Liver (tissue), 9 donors: ENCODE measurements around the gene NFIA. TPM values are rescaled to one million over a fixed set of nuclear protein-coding genes. Genes with fewer than 3 reads are reported as not detected.

Source experiments
- DNase-seq: peaks from one replicate; pipeline ENCODE4 v3.0.0-alpha.2; 2017; ENCODE audit warnings: low spot score
- H3K27ac ChIP-seq, 2 donors: one replicate each; pipeline ENCODE4 v1.7.0; 2013; ENCODE audit warnings: inconsistent platforms in 2 of 2, low read length in 2 of 2, control low read depth in 1 of 2, low read depth in 1 of 2, mild to moderate bottlenecking in 1 of 2
- H3K27me3 ChIP-seq, 4 donors: one replicate each; pipeline versions ENCODE4 v1.6.1 to v1.7.0; 2013; ENCODE audit warnings: low read length in 3 of 4, inconsistent platforms in 1 of 4, mild to moderate bottlenecking in 1 of 4, moderate library complexity in 1 of 4; ENCODE audit not compliant: control insufficient read depth in 4 of 4, insufficient read depth in 4 of 4
- H3K36me3 ChIP-seq, 4 donors: one replicate each; pipeline versions ENCODE4 v1.6.1 to v1.7.0; 2013; ENCODE audit warnings: low read length in 3 of 4, mild to moderate bottlenecking in 3 of 4, low read depth in 1 of 4, moderate library complexity in 1 of 4; ENCODE audit not compliant: control insufficient read depth in 4 of 4, insufficient read depth in 3 of 4
- H3K4me1 ChIP-seq, 4 donors: one replicate each; pipeline versions ENCODE4 v1.6.1 to v1.7.0; 2013; ENCODE audit warnings: low read length in 3 of 4, mild to moderate bottlenecking in 3 of 4, moderate library complexity in 1 of 4; ENCODE audit not compliant: control insufficient read depth in 4 of 4, insufficient read depth in 4 of 4
- H3K4me3 ChIP-seq, 3 donors: one replicate each; pipeline versions ENCODE4 v1.6.1 to v1.7.0; 2013; ENCODE audit warnings: low read length in 3 of 3, control low read depth in 1 of 3, low read depth in 1 of 3, mild to moderate bottlenecking in 1 of 3
- H3K9ac ChIP-seq, 2 donors: one replicate each; pipeline ENCODE4 v1.7.0; 2013; ENCODE audit warnings: low read length in 2 of 2, mild to moderate bottlenecking in 2 of 2, moderate library complexity in 2 of 2, control low read depth in 1 of 2, low read depth in 1 of 2
- H3K9me3 ChIP-seq, 4 donors: one replicate each; pipeline versions ENCODE4 v1.6.1 to v1.7.0; 2013; ENCODE audit warnings: low read length in 3 of 4; ENCODE audit not compliant: control insufficient read depth in 4 of 4
- ATF3 ChIP-seq: IDR thresholded peaks from 2 replicates; pipeline ENCODE4 v1.6.1; 2016; ENCODE audit warnings: antibody characterized with exemption
- CTCF ChIP-seq: fragments of 150-350 bp; IDR thresholded peaks from 2 replicates; pipeline ENCODE4 v1.5.1; 2017; ENCODE audit warnings: improper control_type of control experiment, low read depth, low read length; ENCODE audit not compliant: missing input control
- EGR1 ChIP-seq, 2 donors: IDR thresholded peaks; 2 replicates each; pipeline ENCODE4 v1.6.1; 2016 to 2018; ENCODE audit warnings: antibody characterized with exemption in 2 of 2, low read depth in 2 of 2
- FOXA1 ChIP-seq: IDR thresholded peaks from 2 replicates; pipeline ENCODE4 v1.6.1; 2016; ENCODE audit warnings: antibody characterized with exemption
- FOXA2 ChIP-seq: IDR thresholded peaks from 2 replicates; pipeline ENCODE4 v1.6.1; 2016; ENCODE audit warnings: antibody characterized with exemption
- GABPA ChIP-seq, 2 donors: IDR thresholded peaks in 1 of 2; conservative IDR thresholded peaks in 1 of 2; 2 replicates each; pipeline ENCODE4 v1.6.1; 2016; ENCODE audit warnings: antibody characterized with exemption in 2 of 2, mild to moderate bottlenecking in 1 of 2, moderate library complexity in 1 of 2
- HNF4A ChIP-seq, 2 donors: conservative IDR thresholded peaks; 2 replicates each; pipeline ENCODE4 v1.6.1; 2016; ENCODE audit warnings: antibody characterized with exemption in 2 of 2, mild to moderate bottlenecking in 2 of 2
- HNF4G ChIP-seq: IDR thresholded peaks from 2 replicates; pipeline ENCODE4 v1.6.1; 2016; ENCODE audit warnings: antibody characterized with exemption
- JUND ChIP-seq, 2 donors: IDR thresholded peaks; 2 replicates each; pipeline ENCODE4 v1.6.1; 2016; ENCODE audit warnings: antibody characterized with exemption in 2 of 2
- MAX ChIP-seq: IDR thresholded peaks from 2 replicates; pipeline ENCODE4 v1.6.1; 2016; ENCODE audit warnings: antibody characterized with exemption
- NR2F2 ChIP-seq: IDR thresholded peaks from 2 replicates; pipeline ENCODE4 v1.6.1; 2016; ENCODE audit warnings: antibody characterized with exemption
- RAD21 ChIP-seq, 2 donors: IDR thresholded peaks; 2 replicates each; pipeline ENCODE4 v1.6.1; 2016; ENCODE audit warnings: antibody characterized with exemption in 2 of 2, mild to moderate bottlenecking in 2 of 2
- REST ChIP-seq: IDR thresholded peaks from 2 replicates; pipeline ENCODE4 v1.6.1; 2016; ENCODE audit warnings: antibody characterized with exemption, mild to moderate bottlenecking
- RXRA ChIP-seq, 2 donors: IDR thresholded peaks; 2 replicates each; pipeline ENCODE4 v1.6.1; 2017 to 2018; ENCODE audit warnings: antibody characterized with exemption in 2 of 2, mild to moderate bottlenecking in 1 of 2
- SP1 ChIP-seq: IDR thresholded peaks from 2 replicates; pipeline ENCODE4 v1.6.1; 2018; ENCODE audit warnings: antibody characterized with exemption, mild to moderate bottlenecking
- TAF1 ChIP-seq: conservative IDR thresholded peaks from 2 replicates; pipeline ENCODE4 v1.6.1; 2016; ENCODE audit warnings: antibody characterized with exemption, mild to moderate bottlenecking
- YY1 ChIP-seq: IDR thresholded peaks from 2 replicates; pipeline ENCODE4 v1.6.1; 2016; ENCODE audit warnings: antibody characterized with exemption, mild to moderate bottlenecking
- ZBTB33 ChIP-seq: IDR thresholded peaks from 2 replicates; pipeline ENCODE4 v1.6.1; 2016; ENCODE audit warnings: antibody characterized with exemption
- WGBS: extraction: QIAGEN DNeasy Blood & Tissue Kit; methylation state at CpG from one replicate; pipeline ENCODE4 v1.1.7; 2013; 5-methylcytosine and 5-hydroxymethylcytosine counted together
- polyA plus RNA-seq, 2 donors: library from polyadenylated mRNA; stranded (reverse) in 1 of 2; unstranded in 1 of 2; fragments of 200-250 nt in 1 of 2; fragments of >200 nt in 1 of 2; fragmentation: Nextera tagmentation in 1 of 2; extraction: Ambion mirVana in 1 of 2; gene quantifications; one replicate each; pipeline versions ENCODE4 v1.2.1 to v1.2.3, GENCODE V29; 2013 to 2015
- total RNA-seq, 2 donors: library from RNA; depleted of rRNA; stranded (reverse); fragments of >200 nt; gene quantifications; one replicate each; pipeline ENCODE4 v1.2.3, GENCODE V29; 2014
- donor health status: healthy.
- donor health status: healthy.
- donor health status: healthy.
- donor health status: healthy.
- donor health status: healthy.

The NFIA gene
- total and polyA plus RNA-seq, 4 donors: 6.8 to 53.7 (median 22.2) TPM

- TF ChIP-seq GABPA (IDR thresholded peaks at IDR 0.05 in 1 of 2, conservative IDR thresholded peaks at IDR 0.05 in 1 of 2) (no peak), NR2F2 (no peak), RXRA (IDR thresholded peaks at IDR 0.05) (no peak), CTCF (no peak), SP1 (no peak), EGR1 (IDR thresholded peaks at IDR 0.05; ENCODE audit: low read depth in 2 of 2) (no peak), HNF4G (no peak)
These were observed 154.8 kb downstream of the NFIA start (continued) for GRCh38 chr1:61237147-61237546.

- no peaks in the 10 kb centered on the region for H3K9me3 ChIP-seq
- H3K4me1 ChIP-seq: peaks cover 2 to 29% (median 5%) of the 10 kb centered on the region in 4 donors
- TF ChIP-seq EGR1 (IDR thresholded peaks at IDR 0.05; ENCODE audit: low read depth in 2 of 2) (no peak), JUND (IDR thresholded peaks at IDR 0.05) (no peak), REST (no peak), HNF4G (no peak), ATF3 (no peak), NR2F2 (no peak), FOXA2 (no peak), MAX (no peak), YY1 (no peak), TAF1 (no peak)
- H3K4me3 ChIP-seq: no peak overlapping the region
- WGBS: 96% methylated on average over 3 of the region's 3 CpGs
- DNase-seq: no peak
- H3K9ac ChIP-seq: no peak overlapping the region
- H3K27ac ChIP-seq: no peak overlapping the region
- no peaks in the 10 kb centered on the region for H3K27me3 ChIP-seq
- H3K36me3 ChIP-seq: peaks cover 0 to 2% (median 0%) of the 10 kb centered on the region in 4 donors
These were observed 155.4 kb downstream of the NFIA start for GRCh38 chr1:61237659-61238358.

GRCh38 chr1:61238359-61238665, 156.0 kb downstream of the NFIA start:
- H3K27me3 ChIP-seq: no peaks in the 10 kb centered on the region
- H3K4me1 ChIP-seq: peaks cover 1 to 24% (median 2%) of the 10 kb centered on the region in 4 donors
- WGBS: 89% methylated on average over 5 of the region's 5 CpGs
- H3K9ac ChIP-seq: no peak overlapping the region
- DNase-seq: no peak
- no peaks in the 10 kb centered on the region for H3K9me3 ChIP-seq
- H3K36me3 ChIP-seq: peaks cover 0 to 2% (median 0%) of the 10 kb centered on the region in 4 donors
- no peak overlapping the region for H3K4me3 ChIP-seq
- H3K27ac ChIP-seq: no peak overlapping the region
- TF ChIP-seq EGR1 (IDR thresholded peaks at IDR 0.05; ENCODE audit: low read depth in 2 of 2) (no peak), NR2F2 (no peak), ATF3 (no peak), FOXA1 (no peak), CTCF (no peak), FOXA2 (no peak), SP1 (no peak), RAD21 (IDR thresholded peaks at IDR 0.05) (no peak), HNF4G (no peak), ZBTB33 (no peak), MAX (no peak), RXRA (IDR thresholded peaks at IDR 0.05) (no peak), JUND (IDR thresholded peaks at IDR 0.05) (no peak), HNF4A (conservative IDR thresholded peaks at IDR 0.05) (no peak), TAF1 (no peak), GABPA (IDR thresholded peaks at IDR 0.05 in 1 of 2, conservative IDR thresholded peaks at IDR 0.05 in 1 of 2) (no peak)
